Progenitor cell of endocrine pancreas (in vitro differentiated cells): Measurements from ENCODE around the gene UTF1. TPM values are rescaled to one million over a fixed set of nuclear protein-coding genes. Genes with fewer than 3 reads are reported as not detected.
"Not testable (repeated sequence)": the region's sequence is repeated elsewhere in the genome, so short reads cannot be mapped to it uniquely, and the experiment has no call there.

ENCODE experiments used
- DNase-seq: peaks from one replicate; pipeline ENCODE4 v3.0.0; 2021; ENCODE audit warnings: low spot score; ENCODE audit not compliant: unreplicated experiment
- H3K27ac Mint-ChIP-seq: 2 replicates; pipeline ENCODE4 v1.8.0; 2021; ENCODE audit warnings: mild to moderate bottlenecking, moderate library complexity, mixed read lengths
- H3K27me3 Mint-ChIP-seq: 2 replicates; pipeline ENCODE4 v1.8.0; 2021; ENCODE audit warnings: mixed read lengths
- H3K36me3 Mint-ChIP-seq: 2 replicates; pipeline ENCODE4 v1.8.0; 2022; ENCODE audit warnings: mixed read lengths; ENCODE audit not compliant: insufficient read depth
- H3K4me1 Mint-ChIP-seq: 2 replicates; pipeline ENCODE4 v1.8.0; 2021; ENCODE audit warnings: low read depth, mixed read lengths
- H3K4me3 Mint-ChIP-seq: 2 replicates; pipeline ENCODE4 v1.8.0; 2021; ENCODE audit warnings: low read depth, mild to moderate bottlenecking, moderate library complexity, mixed read lengths
- H3K9me3 Mint-ChIP-seq: 2 replicates; pipeline ENCODE4 v1.8.0; 2021; ENCODE audit warnings: low read depth, mixed read lengths
- total RNA-seq: library from RNA; stranded (reverse); gene quantifications from 2 replicates; pipeline ENCODE4 v1.2.1, GENCODE V29; 2021
- TF ChIP-seq, protein P1 (sequence below): fragments of 200-600 bp; sonication (generic); IDR thresholded peaks from one replicate; pipeline ENCODE4 v1.5.0; 2021; ENCODE audit warnings: antibody characterized with exemption, mild to moderate bottlenecking; ENCODE audit not compliant: unreplicated experiment

The UTF1 gene
- total RNA-seq, 1 donor from 2014 or later: not detected

DNA sequence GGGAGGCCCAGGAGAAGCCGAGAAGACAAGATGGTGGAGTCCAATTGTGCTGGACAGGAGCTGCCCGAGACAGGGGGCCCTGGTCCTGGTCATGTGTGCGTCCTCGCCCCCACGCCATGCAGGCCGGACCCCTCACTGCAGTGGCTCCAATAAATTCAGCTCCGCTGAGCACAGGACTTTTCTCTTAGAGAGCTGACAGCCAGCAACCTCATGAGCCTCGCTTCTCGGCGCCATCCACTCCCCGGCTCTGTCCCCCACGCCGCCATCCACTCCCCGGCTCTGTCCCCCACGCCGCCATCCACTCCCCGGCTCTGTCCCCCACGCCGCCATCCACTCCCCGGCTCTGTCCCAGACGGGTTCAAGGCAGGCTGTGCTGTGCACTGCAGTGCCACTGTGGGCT is 2.8 kb upstream of the UTF1 start:
- no peak for DNase-seq
- no peak overlapping the region for H3K27ac Mint-ChIP-seq
- H3K4me1 Mint-ChIP-seq: peaks cover 2% of the 10 kb centered on the region
- H3K27me3 Mint-ChIP-seq: peaks cover 66% of the 10 kb centered on the region
- no peaks in the 10 kb centered on the region for H3K36me3 Mint-ChIP-seq
- no peak overlapping the region for H3K4me3 Mint-ChIP-seq
- TF ChIP-seq, protein P1, sequence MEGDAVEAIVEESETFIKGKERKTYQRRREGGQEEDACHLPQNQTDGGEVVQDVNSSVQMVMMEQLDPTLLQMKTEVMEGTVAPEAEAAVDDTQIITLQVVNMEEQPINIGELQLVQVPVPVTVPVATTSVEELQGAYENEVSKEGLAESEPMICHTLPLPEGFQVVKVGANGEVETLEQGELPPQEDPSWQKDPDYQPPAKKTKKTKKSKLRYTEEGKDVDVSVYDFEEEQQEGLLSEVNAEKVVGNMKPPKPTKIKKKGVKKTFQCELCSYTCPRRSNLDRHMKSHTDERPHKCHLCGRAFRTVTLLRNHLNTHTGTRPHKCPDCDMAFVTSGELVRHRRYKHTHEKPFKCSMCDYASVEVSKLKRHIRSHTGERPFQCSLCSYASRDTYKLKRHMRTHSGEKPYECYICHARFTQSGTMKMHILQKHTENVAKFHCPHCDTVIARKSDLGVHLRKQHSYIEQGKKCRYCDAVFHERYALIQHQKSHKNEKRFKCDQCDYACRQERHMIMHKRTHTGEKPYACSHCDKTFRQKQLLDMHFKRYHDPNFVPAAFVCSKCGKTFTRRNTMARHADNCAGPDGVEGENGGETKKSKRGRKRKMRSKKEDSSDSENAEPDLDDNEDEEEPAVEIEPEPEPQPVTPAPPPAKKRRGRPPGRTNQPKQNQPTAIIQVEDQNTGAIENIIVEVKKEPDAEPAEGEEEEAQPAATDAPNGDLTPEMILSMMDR: no peak
- H3K9me3 Mint-ChIP-seq: no peaks in the 10 kb centered on the region

DNA sequence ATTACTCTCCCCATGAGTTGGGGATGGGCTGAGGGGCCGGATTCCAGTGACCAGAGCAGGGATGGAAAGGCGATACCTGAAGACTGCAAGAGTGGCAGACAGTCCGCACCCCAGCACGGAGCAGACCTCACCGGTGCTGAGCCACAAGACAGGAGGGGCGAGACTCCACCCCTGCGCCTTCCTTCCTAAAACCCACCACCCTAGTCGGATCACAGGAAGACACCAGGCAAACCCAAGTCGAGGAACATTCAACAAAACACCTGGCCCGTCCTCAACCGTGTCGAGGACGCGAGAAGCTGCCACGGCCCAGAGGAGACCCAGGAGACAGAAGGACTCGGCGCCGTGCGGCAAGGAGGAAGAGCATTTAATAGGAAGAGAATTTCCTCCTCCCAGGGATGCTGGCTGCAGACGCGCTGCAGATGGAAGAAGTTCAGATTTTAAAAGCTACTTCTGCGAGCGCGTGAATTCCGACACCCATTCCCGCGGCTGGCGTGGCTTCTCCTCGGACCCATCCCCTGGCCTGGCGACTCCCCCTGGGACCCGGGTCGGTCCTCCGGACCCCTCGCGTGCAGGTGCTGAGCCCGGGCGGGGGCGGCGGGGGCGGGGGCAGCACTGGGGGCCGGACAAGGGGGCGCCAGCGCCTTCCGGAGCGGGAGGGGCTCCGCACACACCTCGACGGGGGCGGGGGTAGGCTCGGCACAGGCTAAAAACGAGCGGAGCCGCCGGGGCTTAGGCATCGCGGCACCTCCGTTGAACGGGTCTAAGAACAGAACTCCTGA is 563 bp upstream of the UTF1 start:
- Mint-ChIP-seq H3K4me1 (peaks cover 2% of the 10 kb centered on the region), H3K36me3 (no peaks in the 10 kb centered on the region), H3K4me3 (peak overlapping the region; percentile 57), H3K9me3 (no peaks in the 10 kb centered on the region), H3K27me3 (peaks cover 78% of the 10 kb centered on the region), H3K27ac (no peak overlapping the region)
- TF ChIP-seq, protein P1: no peak
- no peak for DNase-seq

DNA sequence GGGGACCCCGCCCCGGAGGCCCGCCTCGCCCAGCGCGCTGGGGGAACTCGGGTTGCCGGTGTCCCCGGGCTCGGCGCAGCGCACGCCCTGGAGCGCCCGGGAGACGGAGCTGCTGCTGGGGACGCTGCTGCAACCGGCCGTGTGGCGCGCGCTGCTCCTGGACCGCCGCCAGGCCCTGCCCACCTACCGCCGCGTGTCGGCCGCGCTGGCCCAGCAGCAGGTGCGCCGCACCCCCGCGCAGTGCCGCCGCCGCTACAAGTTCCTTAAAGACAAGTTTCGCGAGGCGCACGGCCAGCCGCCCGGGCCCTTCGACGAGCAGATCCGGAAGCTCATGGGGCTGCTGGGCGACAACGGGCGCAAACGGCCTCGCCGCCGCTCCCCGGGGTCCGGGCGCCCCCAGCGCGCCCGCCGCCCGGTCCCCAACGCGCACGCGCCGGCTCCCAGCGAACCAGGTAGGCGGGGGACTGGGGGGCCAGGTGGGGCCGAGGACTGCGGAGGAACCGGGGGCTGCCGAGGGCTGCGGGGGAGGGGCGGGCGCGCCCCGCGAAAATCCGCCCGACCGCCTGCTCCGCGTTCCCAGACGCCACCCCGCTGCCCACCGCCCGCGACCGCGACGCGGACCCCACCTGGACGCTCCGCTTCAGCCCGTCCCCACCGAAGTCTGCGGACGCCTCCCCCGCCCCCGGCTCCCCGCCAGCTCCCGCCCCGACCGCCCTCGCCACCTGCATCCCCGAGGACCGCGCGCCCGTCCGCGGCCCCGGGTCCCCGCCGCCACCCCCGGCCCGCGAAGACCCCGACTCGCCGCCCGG is 574 bp downstream of the UTF1 start:
- Mint-ChIP-seq H3K36me3 (no peaks in the 10 kb centered on the region), H3K4me3 (no peak overlapping the region), H3K27ac (no peak overlapping the region), H3K4me1 (peaks cover 2% of the 10 kb centered on the region), H3K9me3 (no peaks in the 10 kb centered on the region), H3K27me3 (peaks cover 77% of the 10 kb centered on the region)
- TF ChIP-seq, protein P1: no peak
- no peak for DNase-seq

- Mint-ChIP-seq H3K4me3 (peak overlapping the region; percentile 31), H3K9me3 (no peaks in the 10 kb centered on the region), H3K36me3 (no peaks in the 10 kb centered on the region), H3K4me1 (peaks cover 2% of the 10 kb centered on the region), H3K27ac (no peak overlapping the region), H3K27me3 (peaks cover 73% of the 10 kb centered on the region)
- DNase-seq: no peak
- TF ChIP-seq, protein P1: no peak
These were observed 1.4 kb downstream of the UTF1 start for GRCh38 chr10:133231244-133231945.

GRCh38 chr10:133231946-133232574 is 2.0 kb downstream of the UTF1 start:
- H3K27ac Mint-ChIP-seq: no peak overlapping the region
- DNase-seq: no peak
- peaks cover 2% of the 10 kb centered on the region for H3K4me1 Mint-ChIP-seq
- H3K9me3 Mint-ChIP-seq: no peaks in the 10 kb centered on the region
- H3K36me3 Mint-ChIP-seq: no peaks in the 10 kb centered on the region
- TF ChIP-seq, protein P1: no peak
- H3K4me3 Mint-ChIP-seq: peak overlapping the region; percentile 37
- H3K27me3 Mint-ChIP-seq: peaks cover 67% of the 10 kb centered on the region

DNA sequence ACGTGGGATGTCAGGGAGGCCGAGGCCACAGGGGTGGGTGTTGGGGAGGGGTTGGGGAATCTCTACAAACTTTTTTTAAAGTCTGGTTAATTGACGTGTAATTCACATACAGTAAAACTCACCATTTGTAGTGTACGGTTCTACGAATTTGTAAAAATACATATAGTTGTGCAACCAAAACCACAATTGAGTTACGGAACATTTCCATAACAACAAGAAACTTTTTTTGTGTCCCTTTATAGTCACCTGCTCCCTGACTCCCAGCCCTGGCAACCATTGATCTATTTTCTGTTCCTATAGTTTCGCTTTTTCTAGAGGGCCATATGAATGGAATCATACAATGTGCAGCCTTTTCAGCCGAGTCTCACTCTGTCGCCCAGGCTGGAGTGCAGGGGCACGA is 4.8 kb downstream of the UTF1 start:
- peaks cover 63% of the 10 kb centered on the region for H3K27me3 Mint-ChIP-seq
- H3K9me3 Mint-ChIP-seq, H3K4me3 Mint-ChIP-seq, H3K4me1 Mint-ChIP-seq, H3K36me3 Mint-ChIP-seq, H3K27ac Mint-ChIP-seq, DNase-seq: not testable (repeated sequence)
